ENCODE data around the gene NFAM1.

Gene NFAM1

DNA sequence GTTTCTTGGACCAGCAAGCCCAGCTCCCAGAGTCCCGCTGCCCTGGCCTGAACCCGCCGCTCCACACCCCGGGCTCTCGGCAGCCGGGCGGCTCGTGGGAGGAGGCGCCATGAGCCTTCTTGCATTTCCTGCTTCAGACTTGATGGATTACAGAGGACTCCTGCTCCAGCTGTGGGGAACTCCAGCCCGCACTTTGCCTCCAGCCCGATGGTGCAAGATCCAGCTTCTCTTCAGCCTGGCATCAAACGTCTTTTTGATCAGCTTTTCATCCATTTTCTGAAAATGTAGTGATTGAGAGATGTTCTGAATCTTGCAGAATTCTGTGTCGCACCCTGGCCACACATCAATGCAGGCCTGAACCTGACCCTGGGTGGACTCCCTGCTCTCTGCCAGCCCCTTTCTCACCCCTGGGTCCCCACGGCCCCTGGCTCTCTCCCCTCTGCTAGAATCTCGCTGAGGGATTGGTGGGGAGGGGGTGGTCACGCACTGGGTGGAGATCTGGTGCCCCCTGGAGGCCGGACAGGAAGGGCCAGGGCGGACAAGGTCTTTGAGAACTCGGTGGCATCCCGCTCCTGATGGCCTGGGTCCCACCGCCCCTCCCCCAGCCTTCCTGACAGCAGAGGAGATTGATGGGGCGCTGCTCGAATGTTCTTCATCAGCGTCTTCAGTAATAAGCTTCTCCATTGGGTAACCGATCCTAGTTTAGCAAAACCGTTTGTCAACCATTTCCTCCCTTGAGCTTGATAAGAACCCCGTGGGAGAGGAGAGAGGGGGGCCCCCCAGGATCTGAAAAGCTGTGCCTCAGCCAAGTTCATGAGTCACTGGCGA lies 12.1 kb upstream of the NFAM1 start:
- Histone ChIP-seq H3F3A (ENCODE audit: low read depth) (0 out of 2 replicates have a peak, but pooled peaks cover 2% of the 10 kb centered on the region), H3K4me2 (ENCODE audit: low read depth, low read length, poor library complexity, severe bottlenecking) (peak overlapping the region; percentile 84), H3K27me3 (ENCODE audit: insufficient read depth, low read length, poor library complexity, severe bottlenecking) (no peaks in the 10 kb centered on the region), H3K4me1 (ENCODE audit: insufficient read depth, low read length, poor library complexity, severe bottlenecking) (peaks cover 51% of the 10 kb centered on the region), H3K9ac (ENCODE audit: low read depth, low read length, poor library complexity, severe bottlenecking) (peak overlapping the region; percentile 85), H3K79me2 (ENCODE audit: insufficient read depth, low read length) (no peaks in the 10 kb centered on the region), H3K36me3 (ENCODE audit: insufficient read depth, low read length) (no peaks in the 10 kb centered on the region), H3K9me3 (ENCODE audit: insufficient read depth, low read depth, low read length) (no peaks in the 10 kb centered on the region), H3K4me3 (ENCODE audit: low read length, poor library complexity, severe bottlenecking) (peak overlapping the region; percentile 78), H4K20me1 (ENCODE audit: insufficient read depth, low read length, poor library complexity, severe bottlenecking) (no peaks in the 10 kb centered on the region), H3K9me2 (replicated peaks; ENCODE audit: low read depth, low read length) (no peaks in the 10 kb centered on the region), H2AFZ (ENCODE audit: low read length) (peak overlapping the region; percentile 91)
- TF ChIP-seq, protein P1, sequence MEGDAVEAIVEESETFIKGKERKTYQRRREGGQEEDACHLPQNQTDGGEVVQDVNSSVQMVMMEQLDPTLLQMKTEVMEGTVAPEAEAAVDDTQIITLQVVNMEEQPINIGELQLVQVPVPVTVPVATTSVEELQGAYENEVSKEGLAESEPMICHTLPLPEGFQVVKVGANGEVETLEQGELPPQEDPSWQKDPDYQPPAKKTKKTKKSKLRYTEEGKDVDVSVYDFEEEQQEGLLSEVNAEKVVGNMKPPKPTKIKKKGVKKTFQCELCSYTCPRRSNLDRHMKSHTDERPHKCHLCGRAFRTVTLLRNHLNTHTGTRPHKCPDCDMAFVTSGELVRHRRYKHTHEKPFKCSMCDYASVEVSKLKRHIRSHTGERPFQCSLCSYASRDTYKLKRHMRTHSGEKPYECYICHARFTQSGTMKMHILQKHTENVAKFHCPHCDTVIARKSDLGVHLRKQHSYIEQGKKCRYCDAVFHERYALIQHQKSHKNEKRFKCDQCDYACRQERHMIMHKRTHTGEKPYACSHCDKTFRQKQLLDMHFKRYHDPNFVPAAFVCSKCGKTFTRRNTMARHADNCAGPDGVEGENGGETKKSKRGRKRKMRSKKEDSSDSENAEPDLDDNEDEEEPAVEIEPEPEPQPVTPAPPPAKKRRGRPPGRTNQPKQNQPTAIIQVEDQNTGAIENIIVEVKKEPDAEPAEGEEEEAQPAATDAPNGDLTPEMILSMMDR (conservative IDR thresholded peaks at IDR 0.05; ENCODE audit: low read length), result peak; percentile 85
- TF ChIP-seq EZH2phosphoT487 (IDR thresholded peaks at IDR 0.05; ENCODE audit: borderline replicate concordance), result no peak

DNA sequence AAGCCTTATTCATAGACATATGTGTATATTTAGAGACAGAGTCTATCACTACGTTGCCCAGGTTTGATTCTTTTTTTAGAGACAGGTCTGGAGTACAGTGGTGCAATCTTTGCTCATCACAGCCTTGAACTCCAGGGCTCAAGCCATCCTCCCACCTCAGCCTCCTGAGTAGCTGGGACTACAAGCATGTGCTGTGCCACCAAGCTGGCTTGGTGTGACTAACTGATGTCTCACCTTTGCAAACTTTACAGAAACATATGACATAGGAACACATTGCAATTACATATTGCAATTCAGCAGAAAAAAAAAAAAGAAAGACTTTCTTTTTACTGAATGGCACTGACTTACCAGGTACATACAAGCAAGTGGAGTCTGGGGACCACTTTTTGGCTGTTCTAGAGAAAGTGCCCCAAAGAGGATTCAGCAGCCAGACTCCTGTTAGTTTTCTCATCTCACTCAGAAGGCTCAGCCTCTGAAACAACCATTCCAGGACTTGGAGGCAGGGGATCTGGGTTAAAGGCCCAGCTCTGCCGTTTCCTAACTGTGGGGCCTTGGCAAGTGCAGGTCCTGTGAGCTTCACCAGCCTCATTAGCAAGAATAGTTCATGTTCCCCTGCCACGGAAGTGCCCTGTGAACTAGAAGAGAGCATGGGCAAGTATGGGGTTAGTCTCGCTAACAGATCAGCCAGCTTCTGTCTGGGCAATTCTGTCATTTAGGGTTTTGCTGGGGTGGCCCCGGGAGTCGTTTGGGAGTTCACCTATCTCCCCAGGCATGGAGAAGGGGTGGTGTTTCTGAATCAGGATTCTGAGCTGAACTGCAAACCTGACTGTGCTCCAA lies 11.3 kb upstream of the NFAM1 start:
- H3K9me2 ChIP-seq (replicated peaks; ENCODE audit: low read depth, low read length), result no peaks in the 10 kb centered on the region
- no peaks in the 10 kb centered on the region for H3K9me3 ChIP-seq (ENCODE audit: insufficient read depth, low read depth, low read length)
- peak overlapping the region; percentile 84 for H3K4me2 ChIP-seq (ENCODE audit: low read depth, low read length, poor library complexity, severe bottlenecking)
- H3K4me1 ChIP-seq (ENCODE audit: insufficient read depth, low read length, poor library complexity, severe bottlenecking), result peaks cover 55% of the 10 kb centered on the region
- H4K20me1 ChIP-seq (ENCODE audit: insufficient read depth, low read length, poor library complexity, severe bottlenecking), result no peaks in the 10 kb centered on the region
- H3K27me3 ChIP-seq (ENCODE audit: insufficient read depth, low read length, poor library complexity, severe bottlenecking), result no peaks in the 10 kb centered on the region
- no peak for TF ChIP-seq EZH2phosphoT487 (IDR thresholded peaks at IDR 0.05; ENCODE audit: borderline replicate concordance)
- TF ChIP-seq, protein P1 (conservative IDR thresholded peaks at IDR 0.05; ENCODE audit: low read length), result no peak
- H2AFZ ChIP-seq (ENCODE audit: low read length), result peak overlapping the region; percentile 91
- H3K4me3 ChIP-seq (ENCODE audit: low read length, poor library complexity, severe bottlenecking), result peak overlapping the region; percentile 78
- H3K79me2 ChIP-seq (ENCODE audit: insufficient read depth, low read length), result no peaks in the 10 kb centered on the region
- H3F3A ChIP-seq (ENCODE audit: low read depth), result peaks cover 6% of the 10 kb centered on the region; the same call in 1 of the 2 replicates
- peak overlapping the region; percentile 85 for H3K9ac ChIP-seq (ENCODE audit: low read depth, low read length, poor library complexity, severe bottlenecking)
- no peaks in the 10 kb centered on the region for H3K36me3 ChIP-seq (ENCODE audit: insufficient read depth, low read length)

DNA sequence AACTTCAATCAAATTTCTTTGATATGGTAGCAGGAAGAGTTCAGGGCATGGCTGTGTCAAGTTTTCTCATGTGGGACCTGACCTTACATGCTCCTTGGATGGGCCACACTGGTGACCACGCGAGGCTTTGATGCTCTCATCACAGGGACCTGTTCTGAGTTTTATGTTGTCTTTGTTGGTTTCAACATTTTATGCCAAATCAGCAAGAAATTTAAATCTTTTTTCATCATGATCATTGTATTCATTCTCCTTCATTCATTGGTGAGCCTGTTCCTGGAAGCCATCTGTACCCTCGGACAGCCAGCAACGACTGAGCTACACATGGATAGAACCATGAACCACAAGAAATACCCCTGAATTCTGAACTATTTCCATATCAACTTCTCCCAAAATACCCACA lies 10.5 kb upstream of the NFAM1 start:
- Histone ChIP-seq H3K9me2 (replicated peaks; ENCODE audit: low read depth, low read length) (no peaks in the 10 kb centered on the region), H3K4me2 (ENCODE audit: low read depth, low read length, poor library complexity, severe bottlenecking) (peak overlapping the region; percentile 84), H4K20me1 (ENCODE audit: insufficient read depth, low read length, poor library complexity, severe bottlenecking) (no peaks in the 10 kb centered on the region), H3K4me1 (ENCODE audit: insufficient read depth, low read length, poor library complexity, severe bottlenecking) (peaks cover 55% of the 10 kb centered on the region), H3K27me3 (ENCODE audit: insufficient read depth, low read length, poor library complexity, severe bottlenecking) (no peaks in the 10 kb centered on the region), H3K79me2 (ENCODE audit: insufficient read depth, low read length) (no peaks in the 10 kb centered on the region), H3K36me3 (ENCODE audit: insufficient read depth, low read length) (no peaks in the 10 kb centered on the region), H3K9me3 (ENCODE audit: insufficient read depth, low read depth, low read length) (no peaks in the 10 kb centered on the region), H2AFZ (ENCODE audit: low read length) (no peak overlapping the region), H3K9ac (ENCODE audit: low read depth, low read length, poor library complexity, severe bottlenecking) (peak overlapping the region; percentile 85), H3K4me3 (ENCODE audit: low read length, poor library complexity, severe bottlenecking) (no peak overlapping the region), H3F3A (ENCODE audit: low read depth) (peaks cover 6% of the 10 kb centered on the region; the same call in 1 of the 2 replicates)
- no peak for TF ChIP-seq EZH2phosphoT487 (IDR thresholded peaks at IDR 0.05; ENCODE audit: borderline replicate concordance)
- TF ChIP-seq, protein P1 (conservative IDR thresholded peaks at IDR 0.05; ENCODE audit: low read length), result no peak

All from Loucy (cell line).